ENCODE data around the gene IER5.

Gene IER5

DNA sequence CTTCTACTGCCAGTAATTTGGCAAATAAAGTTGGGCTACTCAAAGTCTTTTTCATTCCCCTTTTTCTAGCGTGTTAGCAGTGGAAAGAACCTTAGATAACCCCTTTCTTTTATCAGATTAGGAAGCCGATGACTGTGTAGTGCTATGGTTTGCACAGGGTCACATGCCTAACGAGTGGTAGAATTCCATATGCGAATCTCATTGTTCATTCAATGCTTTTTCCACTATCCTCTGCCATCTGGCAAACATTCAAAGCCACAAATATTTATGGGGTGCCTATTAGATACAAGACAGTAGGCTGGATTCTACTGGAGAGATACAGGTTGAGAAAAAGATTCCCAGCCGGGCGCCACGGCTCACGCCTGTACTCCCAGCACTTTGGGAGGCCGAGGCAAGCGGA is 14.9 kb upstream of the IER5 start:
- Histone ChIP-seq H3K27ac (no peak overlapping the region), H3K27me3 (ENCODE audit: insufficient read depth, low read depth, severe bottlenecking) (no peaks in the 10 kb centered on the region), H3K4me3 (ENCODE audit: low read depth, low read length) (no peak overlapping the region), H3K9me3 (ENCODE audit: severe bottlenecking) (no peaks in the 10 kb centered on the region), H3K36me3 (no peaks in the 10 kb centered on the region)
- no peak for TF ChIP-seq CTCF (IDR thresholded peaks at IDR 0.05; ENCODE audit: low read depth, low read length)
- DNase-seq = no peak

DNA sequence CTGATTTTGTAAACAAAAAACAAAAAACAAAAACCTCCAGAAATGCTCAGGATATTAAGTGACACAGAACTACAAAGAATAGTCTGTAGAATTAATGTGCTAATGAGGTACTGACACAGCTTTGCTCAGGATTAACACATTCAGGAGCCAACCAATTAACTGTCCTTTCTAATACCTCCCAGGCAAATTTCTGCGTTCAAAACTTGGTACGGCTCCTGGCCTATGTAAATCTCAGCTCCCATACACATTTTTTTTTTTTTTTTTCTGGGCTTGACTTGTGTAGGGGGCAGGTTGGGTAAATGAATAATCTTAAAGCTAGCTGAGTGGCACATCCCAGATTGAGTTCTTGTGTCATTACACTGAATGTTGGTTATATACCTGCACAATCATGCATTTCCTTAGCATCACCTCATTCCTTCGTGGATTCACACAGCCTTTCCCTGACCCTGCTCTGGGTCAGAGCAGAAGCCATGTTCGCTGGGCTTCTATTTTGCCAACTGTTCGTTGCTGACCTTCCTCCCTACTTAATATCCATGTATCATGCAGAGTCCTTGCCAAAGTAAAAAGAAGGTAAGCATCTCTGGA is 12.6 kb upstream of the IER5 start:
- H3K4me3 ChIP-seq (ENCODE audit: low read depth, low read length) = no peak overlapping the region
- no peaks in the 10 kb centered on the region for H3K36me3 ChIP-seq
- no peaks in the 10 kb centered on the region for H3K9me3 ChIP-seq (ENCODE audit: severe bottlenecking)
- no peak overlapping the region for H3K27ac ChIP-seq
- no peaks in the 10 kb centered on the region for H3K27me3 ChIP-seq (ENCODE audit: insufficient read depth, low read depth, severe bottlenecking)
- TF ChIP-seq CTCF (IDR thresholded peaks at IDR 0.05; ENCODE audit: low read depth, low read length) = no peak
- no peak for DNase-seq

DNA sequence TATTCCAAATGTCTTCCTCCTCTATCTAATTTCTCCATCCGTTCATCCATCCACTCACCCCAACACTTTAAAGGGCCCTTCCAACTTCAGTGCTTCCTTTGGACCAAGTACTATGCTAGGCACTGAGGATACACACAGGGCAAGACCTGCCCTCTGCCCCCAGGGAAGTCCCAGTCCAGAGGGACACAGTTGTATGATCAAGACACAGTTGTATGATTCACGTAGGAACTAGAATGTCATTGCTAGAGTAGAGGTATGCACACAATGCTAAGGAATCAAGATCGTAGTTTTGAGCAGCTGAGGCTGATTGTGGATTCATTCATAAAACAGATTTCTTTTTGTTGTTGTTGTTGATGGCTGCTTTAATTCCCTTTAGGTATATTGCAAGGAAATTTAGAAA is 11.6 kb upstream of the IER5 start:
- DNase-seq = no peak
- TF ChIP-seq CTCF (IDR thresholded peaks at IDR 0.05; ENCODE audit: low read depth, low read length) = no peak
- Histone ChIP-seq H3K27ac (no peak overlapping the region; the same call in 1 of the 2 replicates), H3K4me3 (ENCODE audit: low read depth, low read length) (no peak overlapping the region), H3K27me3 (ENCODE audit: insufficient read depth, low read depth, severe bottlenecking) (no peaks in the 10 kb centered on the region), H3K36me3 (no peaks in the 10 kb centered on the region), H3K9me3 (ENCODE audit: severe bottlenecking) (no peaks in the 10 kb centered on the region)

DNA sequence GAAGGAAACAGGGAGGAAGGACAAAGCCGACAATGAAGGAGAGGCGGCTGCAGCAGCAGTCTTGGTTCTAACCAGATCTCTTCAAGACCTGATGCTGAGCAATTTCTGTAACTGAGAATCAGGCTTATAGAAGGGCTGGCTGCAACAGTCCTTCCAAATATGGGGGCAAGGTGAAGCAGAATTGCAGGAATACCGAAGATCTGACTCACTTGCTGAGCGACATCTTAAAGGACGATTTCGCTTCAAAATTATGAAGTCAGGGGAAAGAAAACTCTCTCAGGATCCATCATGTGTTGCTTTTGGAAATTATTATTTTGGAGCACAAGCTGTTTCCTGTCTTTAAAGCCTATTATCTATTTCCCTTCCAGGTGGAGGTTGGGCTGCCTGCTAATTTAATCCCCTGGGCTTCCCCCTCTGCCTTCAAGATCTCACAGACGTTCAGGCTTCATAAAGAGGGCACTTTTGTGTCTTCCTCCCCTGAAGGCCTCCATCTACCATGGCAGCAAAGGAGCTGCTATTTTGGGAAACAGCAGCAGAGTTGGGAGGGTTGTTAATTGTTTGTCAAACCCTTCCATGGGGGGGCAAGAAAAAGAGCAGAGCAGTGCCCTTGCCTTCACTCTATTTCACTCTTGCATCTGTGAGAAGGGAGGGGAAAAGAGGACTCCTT is 10.8 kb upstream of the IER5 start:
- H3K27ac ChIP-seq = peak overlapping the region; percentile 62
- no peaks in the 10 kb centered on the region for H3K36me3 ChIP-seq
- no peak for DNase-seq
- H3K9me3 ChIP-seq (ENCODE audit: severe bottlenecking) = no peaks in the 10 kb centered on the region
- peak overlapping the region; percentile 4; the same call in 1 of the 2 replicates for H3K4me3 ChIP-seq (ENCODE audit: low read depth, low read length)
- H3K27me3 ChIP-seq (ENCODE audit: insufficient read depth, low read depth, severe bottlenecking) = no peaks in the 10 kb centered on the region
- no peak for TF ChIP-seq CTCF (IDR thresholded peaks at IDR 0.05; ENCODE audit: low read depth, low read length)

DNA sequence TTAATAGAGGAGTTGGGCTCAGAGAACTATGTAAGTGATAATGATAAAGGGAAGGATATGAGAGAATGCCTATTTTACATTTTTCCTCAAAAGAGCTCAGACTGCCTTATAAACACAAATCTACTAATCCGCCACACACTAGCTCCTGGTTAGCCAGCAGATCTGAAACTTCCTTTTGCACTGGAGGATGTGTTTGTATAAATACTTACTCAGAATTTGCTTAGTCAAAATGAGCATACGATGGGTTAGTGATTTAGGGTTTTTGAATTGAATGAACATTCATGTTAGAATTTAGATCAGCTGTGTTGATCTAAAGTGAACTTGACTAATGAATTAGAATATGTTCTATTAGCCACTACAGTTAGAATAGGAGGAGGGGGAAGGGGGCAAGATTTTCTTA is 9.1 kb upstream of the IER5 start:
- H3K27ac ChIP-seq = no peak overlapping the region
- no peaks in the 10 kb centered on the region for H3K36me3 ChIP-seq
- DNase-seq = no peak
- H3K4me3 ChIP-seq (ENCODE audit: low read depth, low read length) = no peak overlapping the region
- no peak for TF ChIP-seq CTCF (IDR thresholded peaks at IDR 0.05; ENCODE audit: low read depth, low read length)
- H3K9me3 ChIP-seq (ENCODE audit: severe bottlenecking) = no peaks in the 10 kb centered on the region
- H3K27me3 ChIP-seq (ENCODE audit: insufficient read depth, low read depth, severe bottlenecking) = no peaks in the 10 kb centered on the region

GRCh38 chr1:181079920-181080319 is 8.6 kb upstream of the IER5 start:
- DNase-seq = no peak
- H3K9me3 ChIP-seq (ENCODE audit: severe bottlenecking) = no peaks in the 10 kb centered on the region
- no peaks in the 10 kb centered on the region for H3K27me3 ChIP-seq (ENCODE audit: insufficient read depth, low read depth, severe bottlenecking)
- H3K27ac ChIP-seq = no peak overlapping the region
- H3K4me3 ChIP-seq (ENCODE audit: low read depth, low read length) = no peak overlapping the region
- no peak for TF ChIP-seq CTCF (IDR thresholded peaks at IDR 0.05; ENCODE audit: low read depth, low read length)
- no peaks in the 10 kb centered on the region for H3K36me3 ChIP-seq
